HFF-Myc (cell line): ENCODE results near the gene PDE1A.

Experiments
- DNase-seq: peaks from one replicate; pipeline ENCODE4 v3.0.0-alpha.2; 2011; ENCODE audit warnings: low read depth; ENCODE audit errors: extremely low read depth
- H3K4me3 ChIP-seq: replicated peaks from 2 replicates; pipeline ENCODE4 v1.5.1; 2011; ENCODE audit warnings: low read depth, mild to moderate bottlenecking, control low read depth, low read length
- TF ChIP-seq, protein P1 (sequence below): IDR thresholded peaks from 2 replicates; pipeline ENCODE4 v1.5.1; 2012; ENCODE audit warnings: mild to moderate bottlenecking, low read depth, low read length, control low read depth; ENCODE audit errors: missing control alignments

The PDE1A gene

DNA sequence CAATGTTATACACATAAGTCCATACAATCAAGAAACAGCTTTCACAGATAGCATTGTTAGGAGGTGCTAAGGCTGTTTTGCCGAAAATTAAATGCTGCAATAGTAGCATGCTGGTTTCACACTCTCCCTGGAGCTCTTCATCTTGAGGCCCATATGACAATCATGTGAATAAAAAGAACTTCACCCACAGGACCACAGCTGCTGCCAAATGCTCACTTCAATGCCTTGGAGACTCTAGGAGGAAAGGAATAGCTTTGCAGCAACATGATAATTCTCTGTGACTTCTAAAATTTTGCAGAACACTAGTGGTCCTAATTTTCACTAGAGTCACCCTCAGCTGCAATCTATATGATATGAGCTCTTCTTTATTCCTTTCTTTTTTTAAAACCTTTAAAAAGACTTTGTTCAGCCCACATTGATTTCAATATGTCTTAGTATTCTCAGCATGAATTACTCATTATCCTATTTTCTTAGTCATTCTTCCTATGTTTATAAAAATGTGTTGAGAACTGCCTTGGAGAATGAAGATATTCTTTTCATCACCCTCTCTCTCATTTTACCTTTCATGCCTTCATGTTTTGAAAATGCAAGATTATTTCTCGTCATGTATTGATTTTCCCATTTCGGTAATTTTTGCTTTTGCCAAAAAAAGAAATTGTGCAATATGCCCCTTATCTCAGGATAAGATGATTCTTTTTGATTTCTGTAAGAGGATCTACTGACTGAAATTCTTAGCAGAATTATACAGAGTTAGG lies 108.2 kb downstream of the PDE1A start:
- no peak for DNase-seq
- TF ChIP-seq, protein P1, sequence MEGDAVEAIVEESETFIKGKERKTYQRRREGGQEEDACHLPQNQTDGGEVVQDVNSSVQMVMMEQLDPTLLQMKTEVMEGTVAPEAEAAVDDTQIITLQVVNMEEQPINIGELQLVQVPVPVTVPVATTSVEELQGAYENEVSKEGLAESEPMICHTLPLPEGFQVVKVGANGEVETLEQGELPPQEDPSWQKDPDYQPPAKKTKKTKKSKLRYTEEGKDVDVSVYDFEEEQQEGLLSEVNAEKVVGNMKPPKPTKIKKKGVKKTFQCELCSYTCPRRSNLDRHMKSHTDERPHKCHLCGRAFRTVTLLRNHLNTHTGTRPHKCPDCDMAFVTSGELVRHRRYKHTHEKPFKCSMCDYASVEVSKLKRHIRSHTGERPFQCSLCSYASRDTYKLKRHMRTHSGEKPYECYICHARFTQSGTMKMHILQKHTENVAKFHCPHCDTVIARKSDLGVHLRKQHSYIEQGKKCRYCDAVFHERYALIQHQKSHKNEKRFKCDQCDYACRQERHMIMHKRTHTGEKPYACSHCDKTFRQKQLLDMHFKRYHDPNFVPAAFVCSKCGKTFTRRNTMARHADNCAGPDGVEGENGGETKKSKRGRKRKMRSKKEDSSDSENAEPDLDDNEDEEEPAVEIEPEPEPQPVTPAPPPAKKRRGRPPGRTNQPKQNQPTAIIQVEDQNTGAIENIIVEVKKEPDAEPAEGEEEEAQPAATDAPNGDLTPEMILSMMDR = no peak
- H3K4me3 ChIP-seq = no peak overlapping the region

- H3K4me3 ChIP-seq = no peak overlapping the region
- TF ChIP-seq, protein P1 = no peak
- DNase-seq = no peak
Observed at GRCh38 chr2:182316950-182317349, 109.9 kb downstream of the PDE1A start.

GRCh38 chr2:182302972-182303371 lies 123.9 kb downstream of the PDE1A start:
- TF ChIP-seq, protein P1 = no peak

GRCh38 chr2:182302174-182302573 lies 124.7 kb downstream of the PDE1A start:
- DNase-seq = no peak
- H3K4me3 ChIP-seq = no peak overlapping the region
- TF ChIP-seq, protein P1 = no peak

More at GRCh38 chr2:182302972-182303371, 123.9 kb downstream of the PDE1A start:
- DNase-seq = no peak
- H3K4me3 ChIP-seq = no peak overlapping the region

DNA sequence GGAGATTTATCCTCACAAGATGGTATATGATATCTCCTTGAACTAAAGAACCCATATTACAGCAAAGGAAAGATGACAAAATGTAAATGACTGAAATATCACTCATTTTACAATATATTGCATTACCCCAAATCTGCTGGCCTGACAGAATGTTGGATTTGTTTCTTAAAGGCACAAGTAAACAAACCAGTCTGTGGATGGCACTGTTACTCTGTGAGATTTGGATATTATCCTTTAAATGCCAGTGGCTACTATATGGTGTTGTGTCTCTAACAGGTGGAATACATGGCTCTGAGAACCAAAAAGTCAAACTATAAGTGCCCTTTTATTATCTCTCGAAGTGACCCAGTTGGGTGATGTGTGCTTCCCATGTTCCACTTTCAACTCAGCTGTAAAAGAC lies 125.7 kb downstream of the PDE1A start:
- no peak overlapping the region for H3K4me3 ChIP-seq
- TF ChIP-seq, protein P1 = no peak
- DNase-seq = no peak

DNA sequence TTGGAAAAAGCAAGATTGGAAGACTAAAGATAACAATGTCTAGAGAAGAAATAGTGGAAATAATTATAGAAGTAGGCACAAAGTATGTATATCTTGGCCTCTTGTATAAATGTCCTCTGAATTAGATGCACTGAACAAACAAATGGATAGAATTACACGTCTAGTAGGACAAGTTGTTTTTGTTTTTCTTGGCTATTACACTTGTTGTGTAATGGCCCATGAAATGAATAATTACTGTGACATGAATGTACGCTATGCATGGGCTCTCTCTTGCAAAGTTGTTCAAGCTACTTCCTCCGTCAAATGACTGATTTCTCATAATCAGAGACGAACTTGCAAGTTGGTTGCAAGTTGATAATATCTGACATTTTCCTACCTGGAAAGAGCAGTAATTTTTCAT lies 126.2 kb downstream of the PDE1A start:
- TF ChIP-seq, protein P1 = no peak
- DNase-seq = no peak
- no peak overlapping the region for H3K4me3 ChIP-seq

GRCh38 chr2:182299632-182300031 lies 127.2 kb downstream of the PDE1A start:
- no peak for DNase-seq

More at GRCh38 chr2:182299632-182300031, 127.2 kb downstream of the PDE1A start:
- TF ChIP-seq, protein P1 = no peak
- no peak overlapping the region for H3K4me3 ChIP-seq
